Measurements from ENCODE around the gene POC1A. TPM values are rescaled to one million over a fixed set of nuclear protein-coding genes. Genes with fewer than 3 reads are reported as not detected.

The POC1A gene
- total and polyA plus RNA-seq, 2 of the 4 experiments (the other 2 are of a cell fraction): 10.6 to 11.5 TPM

DNA sequence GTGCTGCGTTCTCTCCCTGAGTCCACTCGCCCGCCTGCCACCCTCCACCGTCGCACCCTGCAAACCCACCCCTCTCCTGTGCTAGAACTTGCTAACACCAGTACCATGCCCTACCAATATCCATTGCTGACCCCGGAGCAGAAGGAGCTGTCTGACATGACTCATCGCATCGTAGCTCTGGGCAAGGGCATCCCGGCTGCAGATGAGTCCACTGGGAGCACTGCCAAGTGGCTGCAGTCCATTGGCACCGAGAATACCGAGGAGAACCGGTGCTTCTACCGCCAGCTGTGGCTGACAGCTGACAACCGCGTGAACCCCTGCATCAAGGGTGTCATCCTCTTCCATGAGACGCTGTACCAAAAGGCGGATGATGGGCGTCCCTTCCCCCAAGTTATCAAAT is 38.8 kb upstream of the POC1A start:
- Histone ChIP-seq H2BK15ac (ENCODE audit: low read depth, low read length) (no peak overlapping the region), H3K79me1 (ENCODE audit: low read depth in 1 of 2, low read length in 2 of 2) (peaks cover 0 to 13% of the 10 kb centered on the region in 2 experiments; a peak in 3 of 4 replicates), H3K27me3 (ENCODE audit: control insufficient read depth, insufficient read depth, low read length) (no peaks in the 10 kb centered on the region), H2BK120ac (ENCODE audit: low read depth, low read length) (no peak overlapping the region), H3K9me3 (ENCODE audit: control insufficient read depth, insufficient read depth, low read length) (no peaks in the 10 kb centered on the region), H3K23ac (ENCODE audit: low read depth, low read length) (no peak overlapping the region), H2BK5ac (ENCODE audit: low read depth, low read length, poor library complexity, severe bottlenecking) (no peak overlapping the region), H4K20me1 (ENCODE audit: insufficient read depth, low read length) (no peaks in the 10 kb centered on the region), H4K5ac (ENCODE audit: low read depth, low read length) (no peak overlapping the region), H3K4me3 (ENCODE audit: insufficient read depth, low read depth, low read length) (no peak overlapping the region), H3K4ac (ENCODE audit: low read depth, low read length) (peak overlapping the region; percentile 0; the same call in 1 of the 2 replicates), H4K8ac (ENCODE audit: low read depth in 2 of 2, low read length in 2 of 2) (no peak overlapping the region), H3K27ac (ENCODE audit: insufficient read depth, low read length) (no peak overlapping the region), H3K4me2 (ENCODE audit: low read depth, low read length) (no peak overlapping the region), H2AK5ac (ENCODE audit: low read depth, low read length) (no peak overlapping the region), H4K91ac (ENCODE audit: insufficient read depth, low read depth, low read length) (no peak overlapping the region), H3K56ac (ENCODE audit: extremely low read depth, insufficient read depth, low read length) (no peak overlapping the region), H3K14ac (replicated peaks; ENCODE audit: low read depth, low read length) (no peak overlapping the region), H2BK20ac (ENCODE audit: low read depth, low read length) (no peak overlapping the region), H2AK9ac (replicated peaks; ENCODE audit: low read depth, low read length, poor library complexity) (peak overlapping the region; percentile 44), H3K18ac (ENCODE audit: low read depth, low read length) (no peak overlapping the region), H2AFZ (replicated peaks; ENCODE audit: low read length, poor library complexity) (peak overlapping the region; percentile 18), H3K36me3 (ENCODE audit: control insufficient read depth, insufficient read depth, low read length) (no peaks in the 10 kb centered on the region), H3K9me1 (ENCODE audit: insufficient read depth, low read length) (peaks cover 33% of the 10 kb centered on the region), H3K4me1 (ENCODE audit: control insufficient read depth, insufficient read depth, low read length) (peaks cover 41% of the 10 kb centered on the region), H3K9ac (ENCODE audit: low read depth, low read length) (no peak overlapping the region)
- in situ Hi-C loops (cut with MboI; ENCODE audit: low sequenced_read_pairs) (no loop called here), dilution Hi-C loops (cut with HindIII; ENCODE audit: low sequenced_read_pairs, unreplicated experiment) (no loop called here), intact Hi-C loops (cut with micrococcal nuclease) (no loop called here)
- BruUV-seq (replicated peaks): no TSS peak
- POLR2A ChIA-PET (ENCODE audit: unreplicated experiment): interaction anchor here (0.6 kb wide), 1 partner anchor 8 kb away, joined by 4 read pairs; no protein-coding TSS in a partner anchor
- CTCF ChIA-PET: interaction anchor here (0.6 kb wide), 1 partner anchor 162 kb away, joined by 3 read pairs; no protein-coding TSS in a partner anchor
- TF ChIP-seq FOS (IDR thresholded peaks at IDR 0.05; ENCODE audit: low read depth, low read length): peak; percentile 56; the same call in 1 of the 2 replicates
- TF ChIP-seq, protein P1, sequence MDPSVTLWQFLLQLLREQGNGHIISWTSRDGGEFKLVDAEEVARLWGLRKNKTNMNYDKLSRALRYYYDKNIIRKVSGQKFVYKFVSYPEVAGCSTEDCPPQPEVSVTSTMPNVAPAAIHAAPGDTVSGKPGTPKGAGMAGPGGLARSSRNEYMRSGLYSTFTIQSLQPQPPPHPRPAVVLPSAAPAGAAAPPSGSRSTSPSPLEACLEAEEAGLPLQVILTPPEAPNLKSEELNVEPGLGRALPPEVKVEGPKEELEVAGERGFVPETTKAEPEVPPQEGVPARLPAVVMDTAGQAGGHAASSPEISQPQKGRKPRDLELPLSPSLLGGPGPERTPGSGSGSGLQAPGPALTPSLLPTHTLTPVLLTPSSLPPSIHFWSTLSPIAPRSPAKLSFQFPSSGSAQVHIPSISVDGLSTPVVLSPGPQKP (IDR thresholded peaks at IDR 0.05; ENCODE audit: borderline replicate concordance, low read depth, low read length): no peak
- ATAC-seq (ENCODE audit: low read depth) (no peak), DNase-seq (peak; percentile 44)
- 40% methylated on average over 5 of the region's 18 CpGs; no CpG with 5 or more reads in 1 of the 2 experiments for WGBS, 2 experiments (ENCODE audit: extremely low coverage in 2 of 2, insufficient read length in 1 of 2)

All from IMR-90 (cell line).